Measurements from ENCODE around the gene EXOC3. TPM values are rescaled to one million over a fixed set of nuclear protein-coding genes. Genes with fewer than 3 reads are reported as not detected.

Gene EXOC3
- total and polyA plus RNA-seq, 10 of the 15 experiments (the other 5 are each of a cell fraction or from before 2014, with no cell fraction given) = 1.6 to 53.0 (median 27.9) TPM

DNA sequence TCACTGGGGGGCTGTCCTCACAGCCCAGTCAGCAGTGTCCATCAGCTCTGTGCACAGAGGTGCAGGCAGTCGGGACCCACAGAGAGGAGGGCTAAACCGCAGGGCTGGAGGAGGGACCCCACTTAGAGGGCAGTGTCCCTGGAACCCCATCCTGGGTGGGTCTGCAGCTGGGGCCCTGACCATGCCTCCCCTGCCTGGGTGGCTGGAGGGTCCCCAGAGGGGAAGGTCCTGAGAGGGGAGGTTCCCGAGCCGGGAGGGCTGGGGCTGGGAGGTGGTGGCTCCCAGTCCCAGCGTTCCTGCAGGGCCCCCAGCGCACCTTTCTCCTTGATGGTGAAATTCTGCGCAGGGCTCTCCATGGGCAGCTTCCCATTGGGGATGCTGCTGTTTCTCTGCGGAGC is 32.7 kb downstream of the EXOC3 start:
- Histone ChIP-seq H3K4me3 (no peak overlapping the region), H3K27ac (ENCODE audit: control insufficient read depth, insufficient read depth) (no peak overlapping the region), H4K20me1 (ENCODE audit: control insufficient read depth, insufficient read depth) (no peaks in the 10 kb centered on the region), H3K4me2 (ENCODE audit: control insufficient read depth, insufficient read depth) (no peak overlapping the region), H2AFZ (ENCODE audit: control insufficient read depth, low read depth, low read length) (no peak overlapping the region), H3K9me3 (replicated peaks; ENCODE audit: control insufficient read depth, insufficient read depth, low read length) (no peaks in the 10 kb centered on the region), H3K36me3 (ENCODE audit: control insufficient read depth in 2 of 2, insufficient read depth in 2 of 2, low read length in 1 of 2) (no peaks in the 10 kb centered on the region), H3K4me1 (ENCODE audit: control insufficient read depth, insufficient read depth, low read length) (peaks cover 4% of the 10 kb centered on the region), H3K27me3 (replicated peaks in 1 of 2; ENCODE audit: control insufficient read depth in 2 of 2, insufficient read depth in 2 of 2, low read length in 1 of 2) (no peaks in the 10 kb centered on the region), H3K9ac (ENCODE audit: control insufficient read depth, insufficient read depth, low read length) (no peak overlapping the region), H3K79me2 (ENCODE audit: control insufficient read depth, insufficient read depth, low read length) (peaks cover 21% of the 10 kb centered on the region)
- CTCF ChIA-PET = no interaction called here
- POLR2A ChIA-PET = interaction anchor here (0.6 kb wide), 1 partner anchor 130 kb away, joined by 3 read pairs; no protein-coding TSS in a partner anchor
- RAD21 ChIA-PET (ENCODE audit: unreplicated experiment) = no interaction called here
- BruUV-seq (replicated peaks) = no TSS peak
- DNase-seq (ENCODE audit: low read depth, low spot score) (no peak), FAIRE-seq (no peak), ATAC-seq (no peak)
- 91% methylated on average over 7 of the region's 8 CpGs for WGBS (ENCODE audit: insufficient coverage, insufficient replicate concordance, low lambda C conversion rate, missing lambda C conversion rate)
- in situ Hi-C loops (cut with MboI) = no loop called here
- SMC1A ChIA-PET (ENCODE audit: uncharacterized antibody, unreplicated experiment) = no interaction called here
- intact Hi-C loops (cut with micrococcal nuclease; ENCODE audit: unreplicated experiment) = loop anchor here (10.0 kb wide), 1 partner anchor 139 kb away; the partner anchor contains the start of gene CEP72
- no peak for TF ChIP-seq TAF1 (IDR thresholded peaks at IDR 0.05; ENCODE audit: borderline replicate concordance, low read depth, low read length)
- TF ChIP-seq RBBP5 (conservative IDR thresholded peaks at IDR 0.05) = no peak
- no peak for TF ChIP-seq GATAD2B (conservative IDR thresholded peaks at IDR 0.05; ENCODE audit: low read depth)
- TF ChIP-seq SIN3A (IDR thresholded peaks at IDR 0.05; ENCODE audit: low read depth, low read length) = no peak
- TF ChIP-seq CHD2 (IDR thresholded peaks at IDR 0.05; ENCODE audit: borderline replicate concordance, low read depth, low read length) = no peak
- TF ChIP-seq NBN (IDR thresholded peaks at IDR 0.05) = no peak
- no peak for TF ChIP-seq ZBED1 (IDR thresholded peaks at IDR 0.05; ENCODE audit: borderline replicate concordance)
- TF ChIP-seq PRDM15 (CRISPR knock-in tag; IDR thresholded peaks at IDR 0.05) = no peak
- no peak for TF ChIP-seq IKZF1 (conservative IDR thresholded peaks at IDR 0.05)
- no peak for TF ChIP-seq RCOR1 (conservative IDR thresholded peaks at IDR 0.05; ENCODE audit: low read depth, low read length)
- TF ChIP-seq HSF1 (IDR thresholded peaks at IDR 0.05; ENCODE audit: low read depth, low read length) = no peak
- no peak for TF ChIP-seq YY1 (IDR thresholded peaks at IDR 0.05; ENCODE audit: low read depth, low read length)
- TF ChIP-seq ZBTB4 (CRISPR knock-in tag; IDR thresholded peaks at IDR 0.05) = no peak
- TF ChIP-seq, protein P1, sequence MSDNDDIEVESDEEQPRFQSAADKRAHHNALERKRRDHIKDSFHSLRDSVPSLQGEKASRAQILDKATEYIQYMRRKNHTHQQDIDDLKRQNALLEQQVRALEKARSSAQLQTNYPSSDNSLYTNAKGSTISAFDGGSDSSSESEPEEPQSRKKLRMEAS (IDR thresholded peaks at IDR 0.05; ENCODE audit: low read depth, low read length) = no peak
- TF ChIP-seq, protein P2, sequence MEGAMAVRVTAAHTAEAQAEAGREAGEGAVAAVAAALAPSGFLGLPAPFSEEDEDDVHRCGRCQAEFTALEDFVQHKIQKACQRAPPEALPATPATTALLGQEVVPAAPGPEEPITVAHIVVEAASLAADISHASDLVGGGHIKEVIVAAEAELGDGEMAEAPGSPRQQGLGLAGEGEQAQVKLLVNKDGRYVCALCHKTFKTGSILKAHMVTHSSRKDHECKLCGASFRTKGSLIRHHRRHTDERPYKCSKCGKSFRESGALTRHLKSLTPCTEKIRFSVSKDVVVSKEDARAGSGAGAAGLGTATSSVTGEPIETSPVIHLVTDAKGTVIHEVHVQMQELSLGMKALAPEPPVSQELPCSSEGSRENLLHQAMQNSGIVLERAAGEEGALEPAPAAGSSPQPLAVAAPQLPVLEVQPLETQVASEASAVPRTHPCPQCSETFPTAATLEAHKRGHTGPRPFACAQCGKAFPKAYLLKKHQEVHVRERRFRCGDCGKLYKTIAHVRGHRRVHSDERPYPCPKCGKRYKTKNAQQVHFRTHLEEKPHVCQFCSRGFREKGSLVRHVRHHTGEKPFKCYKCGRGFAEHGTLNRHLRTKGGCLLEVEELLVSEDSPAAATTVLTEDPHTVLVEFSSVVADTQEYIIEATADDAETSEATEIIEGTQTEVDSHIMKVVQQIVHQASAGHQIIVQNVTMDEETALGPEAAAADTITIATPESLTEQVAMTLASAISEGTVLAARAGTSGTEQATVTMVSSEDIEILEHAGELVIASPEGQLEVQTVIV (IDR thresholded peaks at IDR 0.05; ENCODE audit: borderline replicate concordance, partially characterized antibody) = no peak
